Sigmoid colon (tissue), 3 donors: ENCODE data around the gene DPH5.

Source experiments
- POLR2A ChIP-seq, 2 donors: fragments of 450-650 bp; IDR thresholded peaks; one replicate each; pipeline ENCODE4 v1.6.1; 2016; ENCODE audit warnings: antibody characterized with exemption in 2 of 2, mild to moderate bottlenecking in 2 of 2, moderate library complexity in 2 of 2
- TF ChIP-seq, protein P1 (sequence below), 4 experiments: fragments of 450-650 bp in 3 of 4; fragments of 200-600 bp in 1 of 4; IDR thresholded peaks; one replicate each; pipeline ENCODE4 v1.5.1; 2016 to 2019; ENCODE audit warnings: antibody characterized with exemption in 4 of 4, mild to moderate bottlenecking in 3 of 4, moderate library complexity in 2 of 4

DNA sequence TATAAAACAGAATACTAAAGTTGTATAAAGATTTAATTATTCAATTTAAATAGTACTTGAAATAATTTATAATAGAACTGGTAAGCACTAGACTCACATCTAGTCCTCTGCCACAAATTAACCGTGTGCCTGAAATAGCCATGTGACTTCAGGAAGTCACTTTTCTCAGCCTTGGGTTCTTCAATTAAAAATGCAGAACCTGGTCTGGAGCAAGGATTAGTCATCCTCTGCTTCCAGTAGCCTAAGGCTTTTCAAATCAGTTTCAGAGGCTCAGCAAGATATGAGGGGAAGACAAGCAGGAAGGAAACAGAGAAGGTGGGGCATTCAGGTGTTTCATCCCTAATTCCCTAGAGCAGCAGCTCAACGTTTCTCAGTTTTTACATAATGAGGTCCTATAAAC, 23.0 kb downstream of the DPH5 start:
- TF ChIP-seq, protein P1, sequence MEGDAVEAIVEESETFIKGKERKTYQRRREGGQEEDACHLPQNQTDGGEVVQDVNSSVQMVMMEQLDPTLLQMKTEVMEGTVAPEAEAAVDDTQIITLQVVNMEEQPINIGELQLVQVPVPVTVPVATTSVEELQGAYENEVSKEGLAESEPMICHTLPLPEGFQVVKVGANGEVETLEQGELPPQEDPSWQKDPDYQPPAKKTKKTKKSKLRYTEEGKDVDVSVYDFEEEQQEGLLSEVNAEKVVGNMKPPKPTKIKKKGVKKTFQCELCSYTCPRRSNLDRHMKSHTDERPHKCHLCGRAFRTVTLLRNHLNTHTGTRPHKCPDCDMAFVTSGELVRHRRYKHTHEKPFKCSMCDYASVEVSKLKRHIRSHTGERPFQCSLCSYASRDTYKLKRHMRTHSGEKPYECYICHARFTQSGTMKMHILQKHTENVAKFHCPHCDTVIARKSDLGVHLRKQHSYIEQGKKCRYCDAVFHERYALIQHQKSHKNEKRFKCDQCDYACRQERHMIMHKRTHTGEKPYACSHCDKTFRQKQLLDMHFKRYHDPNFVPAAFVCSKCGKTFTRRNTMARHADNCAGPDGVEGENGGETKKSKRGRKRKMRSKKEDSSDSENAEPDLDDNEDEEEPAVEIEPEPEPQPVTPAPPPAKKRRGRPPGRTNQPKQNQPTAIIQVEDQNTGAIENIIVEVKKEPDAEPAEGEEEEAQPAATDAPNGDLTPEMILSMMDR (IDR thresholded peaks at IDR 0.05) = no peak
- no peak for TF ChIP-seq POLR2A (IDR thresholded peaks at IDR 0.05)
